CD14-positive monocyte (primary cell): ENCODE results near the gene CD6. TPM values are rescaled to one million over a fixed set of nuclear protein-coding genes. Genes with fewer than 3 reads are reported as not detected.
A peak's percentile ranks its signal among the peaks of the same experiment; 100 is the strongest.

Experiments used
- DNase-seq, 3 donors: peaks; one replicate each; pipeline ENCODE4 v3.0.0-alpha.2; 2011 to 2022
- H2AFZ ChIP-seq: 2 replicates; pipeline ENCODE4 v1.6.0; 2012; ENCODE audit warnings: mild to moderate bottlenecking, low read depth, low read length, inconsistent platforms; ENCODE audit not compliant: insufficient read depth, poor library complexity, severe bottlenecking
- H3K27ac ChIP-seq, 2 donors: 1 replicate in 1 of 2; 2 replicates in 1 of 2; pipeline ENCODE4 v1.5.1; 2012 to 2013; ENCODE audit warnings: low read length in 2 of 2, control low read depth in 1 of 2, inconsistent platforms in 1 of 2, low read depth in 1 of 2, mild to moderate bottlenecking in 1 of 2
- H3K27me3 ChIP-seq, 2 donors: one replicate each; pipeline versions ENCODE4 v1.6.0 to v1.6.1; 2011 to 2013; ENCODE audit warnings: low read length in 2 of 2; ENCODE audit not compliant: control insufficient read depth in 2 of 2, insufficient read depth in 2 of 2
- H3K36me3 ChIP-seq, 2 donors: replicated peaks in 1 of 2; 1 replicate in 1 of 2; 2 replicates in 1 of 2; pipeline versions ENCODE4 v1.5.1 to v1.6.1; 2012 to 2013; ENCODE audit warnings: low read length in 2 of 2, control low read depth in 1 of 2, inconsistent platforms in 1 of 2, mild to moderate bottlenecking in 1 of 2; ENCODE audit not compliant: insufficient read depth in 2 of 2, control insufficient read depth in 1 of 2
- H3K4me1 ChIP-seq, 2 donors: 1 replicate in 1 of 2; 2 replicates in 1 of 2; pipeline versions ENCODE4 v1.5.1 to v1.6.1; 2012 to 2013; ENCODE audit warnings: low read length in 2 of 2, control low read depth in 1 of 2, inconsistent platforms in 1 of 2, mild to moderate bottlenecking in 1 of 2, moderate library complexity in 1 of 2; ENCODE audit not compliant: insufficient read depth in 2 of 2, control insufficient read depth in 1 of 2
- H3K4me2 ChIP-seq: replicated peaks from 2 replicates; pipeline ENCODE3; 2012; ENCODE audit warnings: low read length, moderate library complexity, mild to moderate bottlenecking; ENCODE audit not compliant: poor library complexity, severe bottlenecking; ENCODE audit errors: extremely low read depth
- H3K4me3 ChIP-seq, 3 experiments: fragments of 200-600 bp in 1 of 3; sonication (generic) in 1 of 3; replicated peaks in 1 of 3; 1 replicate in 2 of 3; 2 replicates in 1 of 3; pipeline ENCODE4 v1.5.1; 2011 to 2013; ENCODE audit warnings: low read length in 3 of 3, mild to moderate bottlenecking in 3 of 3, control low read depth in 2 of 3, low read depth in 2 of 3, inconsistent platforms in 1 of 3, moderate library complexity in 1 of 3
- H3K79me2 ChIP-seq: 2 replicates; pipeline ENCODE4 v1.6.0; 2012; ENCODE audit warnings: mild to moderate bottlenecking, control low read depth, inconsistent platforms, low read length, moderate library complexity; ENCODE audit not compliant: insufficient read depth
- H3K9ac ChIP-seq: 2 replicates; pipeline ENCODE4 v1.6.0; 2017; ENCODE audit warnings: low read length, mild to moderate bottlenecking; ENCODE audit not compliant: insufficient read depth, poor library complexity, severe bottlenecking
- H3K9me3 ChIP-seq, 2 donors: replicated peaks in 1 of 2; 1 replicate in 1 of 2; 2 replicates in 1 of 2; pipeline versions ENCODE4 v1.5.1 to v1.6.1; 2012 to 2013; ENCODE audit warnings: low read length in 2 of 2, control low read depth in 1 of 2; ENCODE audit not compliant: control insufficient read depth in 1 of 2, insufficient read depth in 1 of 2
- H4K20me1 ChIP-seq: 2 replicates; pipeline ENCODE4 v1.6.0; 2012; ENCODE audit warnings: mild to moderate bottlenecking, low read length, control low read depth, moderate library complexity; ENCODE audit not compliant: insufficient read depth
- H3K27ac Mint-ChIP-seq, 7 donors: one replicate each; pipeline ENCODE4 v1.8.0; 2020; ENCODE audit warnings: mild to moderate bottlenecking in 7 of 7, mixed read lengths in 7 of 7, moderate library complexity in 6 of 7, inconsistent platforms in 2 of 7
- H3K27me3 Mint-ChIP-seq, 3 donors: one replicate each; pipeline ENCODE4 v1.8.0; 2021 to 2022; ENCODE audit warnings: low read depth in 3 of 3, mild to moderate bottlenecking in 3 of 3, mixed read lengths in 3 of 3, moderate library complexity in 3 of 3, inconsistent platforms in 1 of 3
- H3K36me3 Mint-ChIP-seq, 2 donors: one replicate each; pipeline ENCODE4 v1.8.0; 2020; ENCODE audit warnings: mixed read lengths in 2 of 2, inconsistent platforms in 1 of 2, mild to moderate bottlenecking in 1 of 2
- H3K4me1 Mint-ChIP-seq: one replicate; pipeline ENCODE4 v1.8.0; 2020; ENCODE audit warnings: mild to moderate bottlenecking, mixed read lengths
- H3K4me3 Mint-ChIP-seq, 2 donors: one replicate each; pipeline ENCODE4 v1.8.0; 2020; ENCODE audit warnings: mild to moderate bottlenecking in 2 of 2, mixed read lengths in 2 of 2, moderate library complexity in 1 of 2
- H3K9me3 Mint-ChIP-seq, 7 donors: one replicate each; pipeline ENCODE4 v1.8.0; 2020 to 2022; ENCODE audit warnings: mixed read lengths in 7 of 7, mild to moderate bottlenecking in 6 of 7, moderate library complexity in 6 of 7, inconsistent platforms in 2 of 7
- WGBS: methylation state at CpG from one replicate; pipeline ENCODE4 v1.1.5; 2013; ENCODE audit warnings: missing lambda C conversion rate; ENCODE audit not compliant: insufficient coverage; 5-methylcytosine and 5-hydroxymethylcytosine counted together
- intact Hi-C, 2 donors: fragments of 100-400 bp; cut with micrococcal nuclease; formaldehyde crosslinking; loops; one replicate each; pipeline versions ENCODE4 v1.15.0 to v1.15.1; 2023
- polyA plus RNA-seq, 3 donors: library from polyadenylated mRNA; depleted of rRNA in 1 of 3; unstranded in 2 of 3; stranded (reverse) in 1 of 3; fragments of 300-500 nt in 2 of 3; fragments of >200 nt in 1 of 3; fragmentation: Illumina TruSeq in 2 of 3; gene quantifications; 1 replicate in 2 of 3; 2 replicates in 1 of 3; pipeline ENCODE4 v1.2.3, GENCODE V29; 2012 to 2021
- TF ChIP-seq, protein P1 (sequence below): fragments of 200-600 bp; IDR thresholded peaks from one replicate; pipeline ENCODE4 v1.8.0; 2022; ENCODE audit warnings: antibody characterized with exemption, mild to moderate bottlenecking

CD6 gene
- polyA plus RNA-seq, 3 donors, result 0.09 to 0.39 (median 0.39) TPM

- Histone ChIP-seq H3K4me1 (peaks cover 6 to 22% of the 10 kb centered on the region in 2 donors), H2AFZ (no peak overlapping the region), H3K4me2 (no peak overlapping the region), H3K36me3 (peaks cover 92 to 100% of the 10 kb centered on the region in 2 donors), H3K9me3 (no peaks in the 10 kb centered on the region), H3K27me3 (no peaks in the 10 kb centered on the region), H3K4me3 (no peak overlapping the region), H4K20me1 (peaks cover 100% of the 10 kb centered on the region), H3K9ac (no peak overlapping the region), H3K79me2 (peaks cover 26% of the 10 kb centered on the region), H3K27ac (no peak overlapping the region)
- Mint-ChIP-seq H3K9me3 (peaks cover 0 to 5% (median 0%) of the 10 kb centered on the region in 7 donors), H3K36me3 (peaks cover 97 to 100% of the 10 kb centered on the region in 2 donors), H3K4me1 (peaks cover 27% of the 10 kb centered on the region), H3K27me3 (peaks cover 4 to 6% (median 6%) of the 10 kb centered on the region in 3 donors), H3K4me3 (no peak overlapping the region), H3K27ac (no peak overlapping the region)
- no peak for DNase-seq
- TF ChIP-seq, protein P1, sequence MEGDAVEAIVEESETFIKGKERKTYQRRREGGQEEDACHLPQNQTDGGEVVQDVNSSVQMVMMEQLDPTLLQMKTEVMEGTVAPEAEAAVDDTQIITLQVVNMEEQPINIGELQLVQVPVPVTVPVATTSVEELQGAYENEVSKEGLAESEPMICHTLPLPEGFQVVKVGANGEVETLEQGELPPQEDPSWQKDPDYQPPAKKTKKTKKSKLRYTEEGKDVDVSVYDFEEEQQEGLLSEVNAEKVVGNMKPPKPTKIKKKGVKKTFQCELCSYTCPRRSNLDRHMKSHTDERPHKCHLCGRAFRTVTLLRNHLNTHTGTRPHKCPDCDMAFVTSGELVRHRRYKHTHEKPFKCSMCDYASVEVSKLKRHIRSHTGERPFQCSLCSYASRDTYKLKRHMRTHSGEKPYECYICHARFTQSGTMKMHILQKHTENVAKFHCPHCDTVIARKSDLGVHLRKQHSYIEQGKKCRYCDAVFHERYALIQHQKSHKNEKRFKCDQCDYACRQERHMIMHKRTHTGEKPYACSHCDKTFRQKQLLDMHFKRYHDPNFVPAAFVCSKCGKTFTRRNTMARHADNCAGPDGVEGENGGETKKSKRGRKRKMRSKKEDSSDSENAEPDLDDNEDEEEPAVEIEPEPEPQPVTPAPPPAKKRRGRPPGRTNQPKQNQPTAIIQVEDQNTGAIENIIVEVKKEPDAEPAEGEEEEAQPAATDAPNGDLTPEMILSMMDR, result no peak
- no CpG with 5 or more reads among the region's 4 CpGs for WGBS
- intact Hi-C loops, result no loop called here
Observed at GRCh38 chr11:60942219-60942618, 29.3 kb upstream of the CD6 start.

DNA sequence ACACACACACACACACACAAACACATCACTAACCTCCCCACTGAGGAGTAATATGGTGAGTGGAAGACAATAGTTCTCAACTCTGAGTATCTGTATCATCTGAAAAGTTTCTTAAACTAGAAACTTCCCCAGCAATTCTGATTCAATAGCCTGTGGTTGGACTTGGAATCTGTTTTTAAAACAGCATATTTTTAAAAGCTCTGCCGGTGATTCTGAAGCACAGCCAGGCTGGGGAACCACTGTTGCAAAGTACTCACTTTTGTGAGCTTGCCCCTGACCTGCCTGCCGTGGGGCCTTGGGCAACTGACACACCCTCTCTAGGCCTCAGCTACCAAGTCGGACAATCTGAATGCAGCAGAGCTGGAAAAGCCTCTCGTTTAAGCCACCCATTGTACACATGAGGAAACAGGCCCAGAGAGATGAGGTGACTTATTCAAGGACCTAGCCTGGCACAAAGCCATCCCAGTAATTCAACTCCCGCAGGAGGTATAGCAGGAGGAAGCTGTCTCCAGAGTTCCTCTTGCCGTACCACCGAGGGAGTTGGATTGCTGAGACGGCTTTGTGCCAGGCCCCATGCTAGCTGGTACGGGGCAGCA, 28.4 kb upstream of the CD6 start:
- 96% methylated on average over 4 of the region's 9 CpGs for WGBS
- Histone ChIP-seq H3K27ac (no peak overlapping the region), H3K4me1 (peaks cover 9 to 30% of the 10 kb centered on the region in 2 donors), H3K27me3 (no peaks in the 10 kb centered on the region), H3K9me3 (no peaks in the 10 kb centered on the region), H4K20me1 (peaks cover 100% of the 10 kb centered on the region), H3K4me2 (no peak overlapping the region), H3K36me3 (peaks cover 92 to 100% of the 10 kb centered on the region in 2 donors), H2AFZ (no peak overlapping the region), H3K79me2 (peaks cover 34% of the 10 kb centered on the region), H3K9ac (no peak overlapping the region), H3K4me3 (no peak overlapping the region)
- Mint-ChIP-seq H3K4me3 (peak overlapping the region in 1 of 2 donors; percentile 9), H3K36me3 (peaks cover 98 to 100% of the 10 kb centered on the region in 2 donors), H3K4me1 (peaks cover 34% of the 10 kb centered on the region), H3K27ac (no peak overlapping the region), H3K9me3 (peaks cover 0 to 5% (median 0%) of the 10 kb centered on the region in 7 donors), H3K27me3 (peaks cover 4 to 6% (median 6%) of the 10 kb centered on the region in 3 donors)
- TF ChIP-seq, protein P1, result no peak
- DNase-seq, result no peak
- intact Hi-C loops, result no loop called here
